ENCODE results near the gene HILPDA. TPM values are rescaled to one million over a fixed set of nuclear protein-coding genes. Genes with fewer than 3 reads are reported as not detected.

Gene HILPDA
- total and polyA plus RNA-seq, 9 of the 15 experiments (the other 6 are each of a cell fraction or from before 2014, with no cell fraction given) = 8.3 to 71.8 (median 23.5) TPM

GRCh38 chr7:128452552-128452951 lies 3.1 kb upstream of the HILPDA start (continued):
- 0 out of 4 replicates have a peak, but pooled peaks have one; percentile 34 to 50 for TF ChIP-seq MLLT1 (IDR thresholded peaks at IDR 0.05)
- no peak for TF ChIP-seq MEF2D (tag; conservative IDR thresholded peaks at IDR 0.05; ENCODE audit: low read depth)
- TF ChIP-seq RBM39 (optimal IDR thresholded peaks at IDR 0.05; ENCODE audit: low read depth, low read length) = no peak
- no peak for TF ChIP-seq NCOR1 (IDR thresholded peaks at IDR 0.05)
- TF ChIP-seq KLF1 (tag; IDR thresholded peaks at IDR 0.05) = no peak
- no peak for TF ChIP-seq BRCA1 (IDR thresholded peaks at IDR 0.05)
- TF ChIP-seq BRCA1 (CRISPR knock-in tag; IDR thresholded peaks at IDR 0.05) = no peak
- TF ChIP-seq NFXL1 (CRISPR knock-in tag; IDR thresholded peaks at IDR 0.05) = no peak
- no peak for TF ChIP-seq NELFE (IDR thresholded peaks at IDR 0.05; ENCODE audit: insufficient read depth, insufficient read length)
- TF ChIP-seq BHLHE40 (IDR thresholded peaks at IDR 0.05; ENCODE audit: low read length) = no peak
- 0 out of 4 replicates have a peak, but pooled peaks of 1 of the 2 experiments have one; percentile 13 for TF ChIP-seq TRIM24 (IDR thresholded peaks at IDR 0.05)
- no peak for TF ChIP-seq ZNF165 (CRISPR knock-in tag; IDR thresholded peaks at IDR 0.05; ENCODE audit: borderline replicate concordance)
- no peak for TF ChIP-seq KHSRP (IDR thresholded peaks at IDR 0.05)
- no peak for TF ChIP-seq MTF1 (CRISPR knock-in tag; IDR thresholded peaks at IDR 0.05; ENCODE audit: borderline replicate concordance)
- TF ChIP-seq NR0B1 (IDR thresholded peaks at IDR 0.05; ENCODE audit: partially characterized antibody) = no peak
- TF ChIP-seq PRMT5 (CRISPR knock-in tag; IDR thresholded peaks at IDR 0.05) = no peak
- no peak for TF ChIP-seq CTBP1 (IDR thresholded peaks at IDR 0.05; ENCODE audit: borderline replicate concordance)
- TF ChIP-seq CXXC5 (CRISPR knock-in tag; IDR thresholded peaks at IDR 0.05) = no peak
- TF ChIP-seq ETV1 (tag; conservative IDR thresholded peaks at IDR 0.05; ENCODE audit: low read depth) = no peak
- no peak for TF ChIP-seq POLR2B (IDR thresholded peaks at IDR 0.05; ENCODE audit: low read depth, partially characterized antibody)
- no peak for TF ChIP-seq UBTF (IDR thresholded peaks at IDR 0.05; ENCODE audit: borderline replicate concordance in 1 of 2, low read depth in 2 of 2, low read length in 2 of 2)

All from K562 (cell line).